ENCODE data around the gene SRP14. TPM values are rescaled to one million over a fixed set of nuclear protein-coding genes. Genes with fewer than 3 reads are reported as not detected.
A peak's percentile ranks its signal among the peaks of the same experiment; 100 is the strongest.

SRP14 gene
- total RNA-seq, 1 donor from 2014 or later, result 309 TPM

DNA sequence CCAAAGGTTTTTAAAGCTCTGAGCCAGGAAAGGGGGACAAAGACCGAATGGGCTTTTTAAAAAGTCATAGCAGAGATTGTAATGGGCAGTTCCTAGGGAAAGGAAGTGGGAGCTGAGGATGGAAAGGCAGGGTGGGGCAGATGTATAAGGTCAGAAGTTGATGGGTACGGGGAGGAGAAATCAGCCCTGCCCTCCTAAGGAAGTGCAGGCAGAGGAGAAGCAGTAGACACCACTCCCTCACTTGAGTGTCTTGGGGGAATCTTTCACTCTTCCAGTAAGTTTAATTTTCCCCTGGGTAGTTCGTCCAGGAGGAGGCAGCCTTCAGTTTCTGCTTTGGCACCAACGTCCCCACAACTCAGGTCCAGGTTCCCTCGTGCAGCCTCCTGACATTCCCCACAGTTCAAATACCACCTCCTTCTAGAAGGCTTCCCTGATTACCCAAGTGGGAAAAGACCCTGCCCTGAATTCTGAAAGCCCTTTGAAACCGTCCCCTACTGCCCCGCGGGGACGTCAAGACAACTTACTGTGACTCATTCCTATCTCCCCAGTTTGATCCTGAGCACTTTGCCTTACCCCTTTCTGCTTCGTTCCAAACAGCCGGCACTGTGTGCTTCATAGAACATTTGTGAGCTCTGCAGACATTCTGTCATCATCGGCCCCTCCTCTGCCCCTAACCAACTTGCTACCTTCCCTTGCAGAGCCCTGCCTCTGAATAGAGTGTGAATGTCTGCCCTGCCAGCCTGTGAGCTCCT is 14.3 kb upstream of the SRP14 start:
- no peak for DNase-seq (ENCODE audit: low read depth)
- no peaks in the 10 kb centered on the region for H3K36me3 ChIP-seq (ENCODE audit: control insufficient read depth, insufficient read depth, low read length)
- H3K27me3 ChIP-seq (ENCODE audit: control insufficient read depth, insufficient read depth, low read length), result no peaks in the 10 kb centered on the region
- no peak overlapping the region for H3K4me3 ChIP-seq (ENCODE audit: low read depth, low read length)
- TF ChIP-seq, protein P1, sequence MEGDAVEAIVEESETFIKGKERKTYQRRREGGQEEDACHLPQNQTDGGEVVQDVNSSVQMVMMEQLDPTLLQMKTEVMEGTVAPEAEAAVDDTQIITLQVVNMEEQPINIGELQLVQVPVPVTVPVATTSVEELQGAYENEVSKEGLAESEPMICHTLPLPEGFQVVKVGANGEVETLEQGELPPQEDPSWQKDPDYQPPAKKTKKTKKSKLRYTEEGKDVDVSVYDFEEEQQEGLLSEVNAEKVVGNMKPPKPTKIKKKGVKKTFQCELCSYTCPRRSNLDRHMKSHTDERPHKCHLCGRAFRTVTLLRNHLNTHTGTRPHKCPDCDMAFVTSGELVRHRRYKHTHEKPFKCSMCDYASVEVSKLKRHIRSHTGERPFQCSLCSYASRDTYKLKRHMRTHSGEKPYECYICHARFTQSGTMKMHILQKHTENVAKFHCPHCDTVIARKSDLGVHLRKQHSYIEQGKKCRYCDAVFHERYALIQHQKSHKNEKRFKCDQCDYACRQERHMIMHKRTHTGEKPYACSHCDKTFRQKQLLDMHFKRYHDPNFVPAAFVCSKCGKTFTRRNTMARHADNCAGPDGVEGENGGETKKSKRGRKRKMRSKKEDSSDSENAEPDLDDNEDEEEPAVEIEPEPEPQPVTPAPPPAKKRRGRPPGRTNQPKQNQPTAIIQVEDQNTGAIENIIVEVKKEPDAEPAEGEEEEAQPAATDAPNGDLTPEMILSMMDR (IDR thresholded peaks at IDR 0.05; ENCODE audit: insufficient read depth, low read length, poor library complexity, severe bottlenecking), result no peak

GRCh38 chr15:40052604-40053003 is 13.6 kb upstream of the SRP14 start:
- Histone ChIP-seq H3K27me3 (ENCODE audit: control insufficient read depth, insufficient read depth, low read length) (no peaks in the 10 kb centered on the region), H3K4me3 (ENCODE audit: low read depth, low read length) (no peak overlapping the region), H3K36me3 (ENCODE audit: control insufficient read depth, insufficient read depth, low read length) (no peaks in the 10 kb centered on the region)
- peak; percentile 78 for DNase-seq (ENCODE audit: low read depth)
- TF ChIP-seq, protein P1 (IDR thresholded peaks at IDR 0.05; ENCODE audit: insufficient read depth, low read length, poor library complexity, severe bottlenecking), result peak; percentile 6

GRCh38 chr15:40051616-40052415 is 12.8 kb upstream of the SRP14 start:
- no peak overlapping the region for H3K4me3 ChIP-seq (ENCODE audit: low read depth, low read length)
- no peaks in the 10 kb centered on the region for H3K27me3 ChIP-seq (ENCODE audit: control insufficient read depth, insufficient read depth, low read length)
- DNase-seq (ENCODE audit: low read depth), result no peak
- TF ChIP-seq, protein P1 (IDR thresholded peaks at IDR 0.05; ENCODE audit: insufficient read depth, low read length, poor library complexity, severe bottlenecking), result no peak
- H3K36me3 ChIP-seq (ENCODE audit: control insufficient read depth, insufficient read depth, low read length), result no peaks in the 10 kb centered on the region

DNA sequence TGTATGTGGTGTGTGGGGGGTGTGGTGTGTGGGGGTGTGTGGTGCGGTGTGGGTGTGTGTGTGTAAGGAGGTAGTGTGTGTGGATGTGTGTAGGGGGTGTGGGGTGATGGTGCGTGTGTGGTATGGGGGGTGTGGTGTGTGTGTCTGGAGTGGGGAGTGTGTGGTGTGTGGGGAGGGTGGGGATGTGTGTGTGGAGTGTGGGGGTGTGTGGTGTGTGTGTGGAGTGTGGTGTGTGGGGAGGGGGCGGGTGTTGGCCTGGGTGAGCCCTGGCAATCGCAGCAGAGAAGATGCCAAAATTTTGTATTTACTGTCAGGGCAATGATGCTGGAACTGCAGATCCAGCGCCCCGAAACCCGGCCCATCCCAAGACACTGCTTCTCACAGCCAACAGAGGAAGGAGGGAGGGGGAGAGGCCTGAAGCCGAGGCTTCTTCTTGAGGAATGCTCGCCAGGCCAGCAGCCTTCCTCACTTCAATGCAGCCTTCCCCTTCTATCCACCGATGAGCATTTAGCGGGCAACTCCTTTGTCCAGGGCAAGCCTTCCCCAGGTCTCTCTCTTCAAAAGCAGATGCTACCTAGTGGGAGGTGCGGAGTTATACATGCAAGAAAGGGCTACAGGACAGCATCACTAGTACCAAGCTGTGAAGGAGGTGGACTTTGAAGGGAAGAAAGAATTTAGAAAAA is 11.9 kb upstream of the SRP14 start:
- TF ChIP-seq, protein P1 (IDR thresholded peaks at IDR 0.05; ENCODE audit: insufficient read depth, low read length, poor library complexity, severe bottlenecking), result no peak
- Histone ChIP-seq H3K27me3 (ENCODE audit: control insufficient read depth, insufficient read depth, low read length) (no peaks in the 10 kb centered on the region), H3K36me3 (ENCODE audit: control insufficient read depth, insufficient read depth, low read length) (no peaks in the 10 kb centered on the region), H3K4me3 (ENCODE audit: low read depth, low read length) (no peak overlapping the region)
- no peak for DNase-seq (ENCODE audit: low read depth)

- TF ChIP-seq, protein P1 (IDR thresholded peaks at IDR 0.05; ENCODE audit: insufficient read depth, low read length, poor library complexity, severe bottlenecking), result no peak
- no peak for DNase-seq (ENCODE audit: low read depth)
- Histone ChIP-seq H3K27me3 (ENCODE audit: control insufficient read depth, insufficient read depth, low read length) (no peaks in the 10 kb centered on the region), H3K36me3 (ENCODE audit: control insufficient read depth, insufficient read depth, low read length) (no peaks in the 10 kb centered on the region), H3K4me3 (ENCODE audit: low read depth, low read length) (no peak overlapping the region)
These were observed 10.0 kb upstream of the SRP14 start for GRCh38 chr15:40048926-40049475.

Measured in kidney epithelial cell (primary cell).